ENCODE data around the gene PRPSAP2.
"Not testable (repeated sequence)": the region's sequence is repeated elsewhere in the genome, so short reads cannot be mapped to it uniquely, and the experiment has no call there.

Gene PRPSAP2

GRCh38 chr17:18889658-18890057 lies 31.7 kb downstream of the PRPSAP2 start:
- no peak for DNase-seq (ENCODE audit: low read depth in 2 of 2)

DNA sequence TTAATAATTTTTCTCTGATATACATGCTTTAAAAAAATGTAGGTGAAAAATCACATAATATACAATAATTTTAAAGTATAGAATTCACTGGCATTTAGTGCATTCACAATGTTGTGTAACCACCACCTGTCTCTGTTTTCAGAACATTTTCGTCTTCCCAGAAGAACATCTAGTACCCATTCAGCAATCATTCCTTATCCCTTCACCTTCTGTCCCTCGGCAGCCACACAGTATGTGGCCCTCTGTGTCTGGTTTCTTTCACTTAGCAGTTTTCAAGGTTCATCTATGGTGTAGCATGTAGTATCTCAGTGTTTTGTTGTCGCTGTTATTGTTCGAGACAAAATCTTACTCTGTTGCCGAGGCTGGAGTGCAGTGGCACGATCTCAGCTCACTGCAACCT lies 33.6 kb downstream of the PRPSAP2 start:
- no peak for DNase-seq (ENCODE audit: low read depth in 2 of 2)

DNA sequence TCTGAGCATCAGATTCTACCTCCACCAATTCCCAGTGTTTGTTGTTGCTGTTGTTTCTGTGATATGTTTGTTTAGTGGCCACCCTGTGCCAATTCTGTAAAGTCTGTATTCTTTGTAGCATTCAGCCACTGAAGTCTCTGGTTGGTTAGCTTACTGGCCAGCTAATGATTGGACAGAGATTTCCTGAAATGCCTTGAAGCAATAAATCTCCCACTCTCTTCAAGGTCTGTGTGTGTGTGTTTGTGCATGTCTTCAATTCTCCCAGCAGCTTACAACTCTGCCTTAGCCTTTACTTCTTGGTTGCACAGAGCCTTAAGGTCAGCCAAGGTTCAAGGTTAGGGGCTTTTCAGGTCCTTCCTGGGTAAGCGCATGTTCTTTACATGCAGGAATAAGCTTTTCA lies 38.2 kb downstream of the PRPSAP2 start:
- no peak for DNase-seq (ENCODE audit: low read depth in 2 of 2)

DNA sequence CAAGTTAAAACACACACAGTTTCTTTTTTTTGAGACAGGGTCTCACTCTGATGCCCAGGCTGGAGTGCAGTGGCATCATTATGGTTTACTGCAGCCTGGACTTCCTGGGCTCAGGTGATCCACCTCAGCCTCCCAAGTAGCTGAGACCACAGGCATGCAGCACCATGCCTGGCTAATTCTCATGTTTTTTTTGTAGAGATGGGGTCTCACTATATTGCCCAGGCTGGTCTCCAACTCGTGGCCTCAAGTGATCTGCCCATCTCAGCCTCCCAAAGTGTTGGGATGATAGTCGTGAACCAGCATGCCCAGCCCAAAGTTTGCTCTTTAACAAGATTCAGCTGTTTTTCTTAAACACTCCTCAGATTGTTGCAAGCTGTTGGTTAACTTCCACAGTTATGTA lies 39.0 kb downstream of the PRPSAP2 start:
- no peak for DNase-seq (ENCODE audit: low read depth in 2 of 2)

DNA sequence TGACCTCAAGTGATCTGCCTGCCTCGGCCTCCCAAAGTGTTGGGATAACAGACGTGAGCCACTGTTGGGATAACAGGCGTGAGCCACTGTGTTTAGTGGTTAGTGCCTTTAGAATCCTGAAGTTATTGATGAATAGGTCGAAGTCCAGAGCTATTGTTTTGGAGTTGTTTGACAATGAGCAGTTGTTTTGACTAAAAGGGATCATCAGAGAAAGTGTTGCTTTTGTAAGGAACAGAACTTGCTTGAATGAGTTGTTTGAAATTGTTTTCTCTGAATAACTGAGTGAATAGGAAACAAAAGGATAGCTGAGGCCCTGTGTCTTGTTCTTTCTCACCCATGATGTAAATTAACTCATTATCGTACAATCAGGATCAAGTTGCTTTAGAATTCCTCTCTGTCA lies 46.6 kb downstream of the PRPSAP2 start:
- DNase-seq (ENCODE audit: low read depth in 2 of 2) = no peak

- no peak for DNase-seq (ENCODE audit: low read depth in 2 of 2)
Observed at GRCh38 chr17:18905226-18905625, 47.3 kb downstream of the PRPSAP2 start.

GRCh38 chr17:18910326-18910725 lies 52.4 kb downstream of the PRPSAP2 start:
- DNase-seq (ENCODE audit: low read depth in 2 of 2) = no peak

DNA sequence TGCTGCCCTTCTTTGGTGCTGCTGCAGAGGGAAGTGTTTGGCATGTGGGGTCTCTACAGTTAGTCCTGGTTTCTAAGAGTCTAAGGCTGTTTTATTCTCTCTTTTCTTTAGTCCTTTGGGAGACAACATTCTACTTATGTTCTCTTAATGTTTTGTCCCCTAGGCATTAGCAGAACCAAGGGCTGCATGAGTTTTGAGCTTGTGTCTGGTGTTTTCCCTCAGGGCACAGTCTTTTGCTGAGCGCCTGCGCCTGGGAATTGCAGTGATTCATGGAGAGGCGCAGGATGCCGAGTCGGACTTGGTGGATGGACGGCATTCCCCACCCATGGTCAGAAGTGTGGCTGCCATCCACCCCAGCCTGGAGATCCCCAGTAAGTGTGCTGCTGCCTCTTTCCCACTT lies 53.0 kb downstream of the PRPSAP2 start:
- no peak for DNase-seq (ENCODE audit: low read depth in 2 of 2)

GRCh38 chr17:18916816-18917500 lies 59.0 kb downstream of the PRPSAP2 start:
- DNase-seq (ENCODE audit: low read depth in 2 of 2) = no peak

- DNase-seq (ENCODE audit: low read depth in 2 of 2) = no peak
Observed at GRCh38 chr17:18917506-18918032, 59.6 kb downstream of the PRPSAP2 start.

DNA sequence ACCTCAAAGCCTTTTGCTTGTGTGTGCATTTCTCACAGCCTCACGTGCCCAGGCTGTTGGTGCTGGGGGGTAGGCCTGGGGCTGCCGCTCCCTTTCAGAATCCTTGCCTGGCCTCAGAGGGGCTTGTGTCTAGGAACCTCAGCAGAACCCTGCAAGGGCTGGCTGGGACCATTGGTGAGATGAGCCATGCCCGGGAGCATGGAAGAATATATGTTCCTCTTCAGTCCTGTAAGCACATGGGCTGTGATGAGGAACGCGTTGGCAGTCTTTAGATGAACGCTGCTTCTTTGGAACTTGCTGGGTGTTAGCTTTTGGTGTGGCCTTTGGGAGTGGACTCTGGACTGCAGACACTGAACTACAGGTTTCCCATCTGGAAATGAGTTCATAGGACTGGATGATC lies 62.0 kb downstream of the PRPSAP2 start:
- no peak for DNase-seq (ENCODE audit: low read depth in 2 of 2)

DNA sequence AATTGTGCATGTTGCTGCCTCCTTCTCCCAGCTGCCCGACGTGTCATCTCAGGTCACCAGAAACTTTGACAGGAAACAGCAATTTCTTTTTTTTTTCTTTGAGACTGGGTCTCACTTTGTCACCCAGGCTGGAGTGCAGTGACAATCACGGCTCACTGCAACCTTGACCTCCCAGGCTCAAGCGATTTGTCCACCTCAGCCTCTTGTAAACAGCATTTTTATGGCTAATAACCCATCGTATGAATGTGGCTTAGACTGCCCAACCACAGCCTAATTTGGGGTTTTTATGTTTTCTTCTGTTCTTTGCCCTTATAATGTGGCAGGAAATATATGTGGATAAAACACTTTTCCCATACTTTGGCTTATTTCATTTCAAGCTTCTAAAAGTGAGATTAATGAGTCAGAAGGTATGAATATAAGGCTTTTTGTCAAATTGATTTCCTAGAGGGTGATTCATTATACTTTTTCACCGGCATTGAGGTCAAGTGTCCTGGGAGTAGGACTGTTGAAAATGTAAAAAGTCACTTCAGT lies 63.0 kb downstream of the PRPSAP2 start:
- no peak for DNase-seq (ENCODE audit: low read depth in 2 of 2)

- DNase-seq (ENCODE audit: low read depth in 2 of 2) = no peak
Observed at GRCh38 chr17:18921485-18921884, 63.6 kb downstream of the PRPSAP2 start.

GRCh38 chr17:18921912-18922451 lies 64.1 kb downstream of the PRPSAP2 start:
- no peak for DNase-seq (ENCODE audit: low read depth in 2 of 2)

- DNase-seq (ENCODE audit: low read depth in 2 of 2) = not testable (repeated sequence)
Observed at GRCh38 chr17:18922596-18922995, 64.7 kb downstream of the PRPSAP2 start.

GRCh38 chr17:18925187-18925586 lies 67.3 kb downstream of the PRPSAP2 start:
- DNase-seq (ENCODE audit: low read depth in 2 of 2) = no peak

- DNase-seq (ENCODE audit: low read depth in 2 of 2) = no peak
Observed at GRCh38 chr17:18928628-18929125, 70.7 kb downstream of the PRPSAP2 start.

DNA sequence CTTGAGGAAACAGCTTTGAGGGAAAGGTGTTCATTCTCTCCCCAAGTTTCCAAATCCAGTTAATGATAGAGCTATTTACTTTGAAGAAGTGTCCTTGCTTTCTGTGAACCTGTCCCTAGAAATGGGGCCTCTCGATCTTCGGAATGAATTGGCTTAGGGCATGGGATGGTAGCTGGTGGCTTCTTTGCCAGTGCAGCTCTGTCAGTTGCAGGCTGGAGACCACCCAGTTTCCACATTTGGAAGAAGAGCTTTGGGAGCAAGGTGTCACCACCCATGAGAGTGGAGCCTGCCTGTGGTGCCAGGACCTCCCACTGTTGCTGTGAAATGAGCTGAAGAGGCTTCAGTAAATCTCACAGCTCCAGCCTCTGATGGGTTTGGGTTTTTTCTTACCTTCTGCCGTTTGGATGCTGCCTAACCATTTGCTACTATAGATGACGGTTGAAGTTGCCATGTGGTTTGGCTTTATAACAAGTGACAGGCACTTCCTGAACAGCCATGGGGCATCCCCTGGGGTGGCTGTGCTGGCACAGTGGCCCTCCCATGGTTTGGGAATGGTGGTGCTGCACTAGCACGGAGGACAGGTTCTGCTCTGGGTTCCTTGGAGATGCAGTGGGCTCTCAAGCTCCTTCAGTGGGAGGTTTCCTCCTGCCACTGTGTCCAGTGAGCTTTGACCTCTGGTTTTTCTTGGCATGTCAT lies 74.6 kb downstream of the PRPSAP2 start:
- no peak for DNase-seq (ENCODE audit: low read depth in 2 of 2)

DNA sequence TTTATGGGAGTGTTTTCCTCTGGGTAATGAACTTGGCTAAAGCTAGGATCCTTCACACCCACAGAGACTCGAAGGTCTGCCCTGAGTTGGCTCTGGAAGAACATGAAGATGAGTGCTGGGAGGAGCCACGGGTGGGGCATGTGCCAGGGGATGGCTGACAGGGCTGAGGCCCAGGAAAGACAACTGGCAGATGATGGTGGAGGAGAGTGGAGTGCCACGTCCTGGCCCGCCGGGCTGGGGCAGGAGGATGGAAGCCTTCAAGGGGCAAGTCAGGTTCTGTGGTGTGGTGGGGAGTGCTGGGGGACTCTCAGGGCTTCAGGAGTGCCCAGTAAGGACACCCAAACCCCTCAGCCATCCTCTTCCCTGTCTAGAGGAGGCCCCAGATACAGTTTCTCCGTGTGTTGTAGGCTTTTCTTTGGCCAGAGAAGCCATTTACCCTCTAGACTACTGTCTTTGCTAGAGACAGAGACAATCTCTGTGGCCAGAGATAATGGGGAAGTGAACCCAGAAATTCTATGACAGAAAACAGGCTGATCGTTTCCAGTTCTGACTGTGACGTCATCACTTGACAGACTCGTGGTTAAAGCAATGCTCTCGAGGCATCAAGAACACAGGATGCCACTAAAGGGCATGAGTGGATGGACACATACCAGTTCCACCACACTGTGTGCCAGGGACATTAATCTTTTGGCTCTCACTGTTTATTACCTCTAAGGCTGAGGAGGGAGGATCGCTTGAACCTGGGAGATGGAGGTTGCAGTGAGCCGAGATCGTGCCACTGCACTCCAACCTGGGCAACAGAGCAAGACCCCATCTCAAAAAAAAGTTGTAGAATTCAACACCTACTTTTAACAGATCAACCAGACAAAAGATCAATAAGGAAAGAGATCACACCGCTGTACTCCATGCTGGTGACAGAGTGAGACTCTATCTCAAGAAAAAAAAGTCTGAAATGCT lies 75.4 kb downstream of the PRPSAP2 start:
- DNase-seq (ENCODE audit: low read depth in 2 of 2) = no peak

GRCh38 chr17:18937981-18938691 lies 80.2 kb downstream of the PRPSAP2 start:
- DNase-seq (ENCODE audit: low read depth in 2 of 2) = no peak

DNA sequence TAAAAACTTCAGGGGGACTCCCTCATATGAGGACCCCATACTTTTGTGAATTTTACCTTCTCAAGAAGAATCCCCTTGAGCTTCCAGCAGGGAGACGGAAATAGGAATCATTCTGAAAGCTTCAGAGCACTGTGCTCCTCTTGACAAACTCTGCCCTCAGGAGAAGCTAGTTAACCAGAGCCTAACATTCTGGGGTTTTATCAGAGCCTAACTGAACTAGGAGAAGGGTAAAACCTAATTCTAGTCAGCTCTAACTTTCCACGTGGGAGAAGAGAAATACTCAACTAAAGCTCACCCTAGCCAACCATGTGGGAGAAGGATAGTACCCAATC lies 80.7 kb downstream of the PRPSAP2 start:
- DNase-seq (ENCODE audit: low read depth in 2 of 2) = no peak
